NCI-H1105 (cell line): ENCODE results near the gene HSPG2.
"Not testable (repeated sequence)": the region's sequence is repeated elsewhere in the genome, so short reads cannot be mapped to it uniquely, and the experiment has no call there.

Source experiments
- DNase-seq: peaks from one replicate; lab custom pipeline; 2025; lab: John Stamatoyannopoulos, UW

HSPG2 gene

DNA sequence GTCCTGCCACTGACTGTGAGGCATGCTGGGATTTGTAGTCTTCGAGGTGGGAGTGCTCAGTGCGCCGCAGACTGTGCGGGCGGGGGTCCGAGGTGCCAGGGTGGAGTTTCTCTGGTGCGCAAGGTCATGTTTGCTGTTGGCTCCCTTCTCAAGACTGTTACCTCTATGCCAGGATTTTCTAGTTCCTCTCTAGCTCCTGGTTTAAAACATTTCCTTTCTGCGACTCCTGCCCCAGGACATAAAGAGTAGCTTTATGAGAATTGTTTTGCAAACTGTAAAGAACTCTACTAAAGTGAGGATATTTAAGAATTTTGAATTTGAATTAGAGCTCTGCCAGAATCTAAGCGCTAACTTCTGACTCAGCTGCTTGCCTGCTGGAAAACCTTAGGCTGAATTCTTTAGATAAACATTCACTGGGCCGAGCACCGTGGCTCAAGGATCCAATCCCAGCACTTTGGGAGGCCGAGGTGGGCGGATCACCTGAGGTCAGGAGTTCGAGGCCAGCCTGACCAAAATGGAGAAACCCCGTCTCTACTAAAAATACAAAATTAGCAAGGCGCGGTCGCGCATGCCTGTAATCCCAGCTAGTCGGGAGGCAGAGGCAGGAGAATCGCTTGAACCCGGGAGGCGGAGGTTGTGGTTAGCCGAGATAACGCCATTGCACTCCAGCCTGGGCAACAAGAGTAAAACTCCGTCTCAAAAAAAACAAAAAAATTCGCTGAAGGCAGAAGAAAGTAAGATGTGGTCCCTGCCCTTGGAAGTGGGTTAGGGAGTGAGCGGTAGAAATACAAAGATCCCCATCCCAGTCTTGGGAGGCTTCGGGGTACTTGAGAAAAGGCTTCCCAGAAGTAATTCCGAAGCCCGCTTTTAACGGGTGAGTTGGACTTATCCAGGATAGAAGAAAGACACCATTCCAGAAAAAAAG lies 153.2 kb downstream of the HSPG2 start:
- no peak for DNase-seq

- peak; percentile 97 for DNase-seq
These were observed 154.0 kb downstream of the HSPG2 start, which contains the start of gene USP48 for GRCh38 chr1:21782868-21783678. Gene USP48 (minus strand): TSS chr1:21783149. CDS start chr1:21782957, 192 bp downstream.

- peak; percentile 58 for DNase-seq
These were observed 154.7 kb downstream of the HSPG2 start for GRCh38 chr1:21782349-21782867.

DNA sequence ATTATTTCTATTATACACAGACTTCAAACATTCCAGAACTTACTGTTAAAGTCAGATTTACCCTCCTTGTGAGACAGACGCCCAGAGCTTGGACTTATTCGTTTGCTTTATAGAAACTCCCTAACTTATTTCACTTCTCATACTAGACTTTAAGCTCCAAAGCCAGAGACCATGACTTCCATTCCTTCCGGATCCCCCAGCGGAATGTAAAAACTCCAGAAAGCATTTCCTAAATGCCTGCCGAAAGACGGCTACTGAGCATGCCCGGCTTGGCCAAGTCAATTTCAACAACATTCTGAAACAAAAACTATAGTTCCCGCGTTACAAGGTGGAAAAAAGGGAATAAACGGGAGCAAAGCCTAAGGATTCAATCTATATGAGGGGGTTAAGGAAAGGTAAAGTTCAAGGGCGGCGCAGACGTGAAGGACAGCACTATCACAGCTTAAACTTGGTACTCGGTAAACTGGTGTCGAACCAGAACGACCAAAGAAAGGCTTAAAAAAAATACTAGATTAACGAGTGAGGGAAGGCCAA lies 155.2 kb downstream of the HSPG2 start:
- no peak for DNase-seq

GRCh38 chr1:21779613-21780521 lies 157.2 kb downstream of the HSPG2 start:
- DNase-seq, result no peak

- DNase-seq, result no peak
These were observed 158.7 kb downstream of the HSPG2 start for GRCh38 chr1:21778405-21778727.

DNA sequence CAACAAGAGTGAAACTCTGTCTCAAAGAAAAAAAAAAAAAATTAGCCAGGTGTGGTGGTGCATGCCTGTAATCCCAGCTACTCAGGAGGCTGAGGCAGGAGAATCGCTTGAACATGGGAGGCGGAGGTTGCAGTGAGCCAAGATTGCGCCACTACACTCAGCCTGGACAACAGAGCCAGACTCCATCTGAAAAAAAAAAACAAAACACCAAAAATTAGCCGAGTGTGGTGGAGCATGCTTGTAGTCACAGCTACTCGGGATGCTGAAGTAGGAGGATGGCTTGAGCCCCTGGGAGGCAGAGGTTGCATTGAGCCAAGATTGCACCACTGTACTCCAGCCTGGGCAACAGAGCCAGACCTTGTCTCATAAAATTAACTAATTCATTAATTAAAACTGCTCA lies 160.2 kb downstream of the HSPG2 start:
- not testable (repeated sequence) for DNase-seq

DNA sequence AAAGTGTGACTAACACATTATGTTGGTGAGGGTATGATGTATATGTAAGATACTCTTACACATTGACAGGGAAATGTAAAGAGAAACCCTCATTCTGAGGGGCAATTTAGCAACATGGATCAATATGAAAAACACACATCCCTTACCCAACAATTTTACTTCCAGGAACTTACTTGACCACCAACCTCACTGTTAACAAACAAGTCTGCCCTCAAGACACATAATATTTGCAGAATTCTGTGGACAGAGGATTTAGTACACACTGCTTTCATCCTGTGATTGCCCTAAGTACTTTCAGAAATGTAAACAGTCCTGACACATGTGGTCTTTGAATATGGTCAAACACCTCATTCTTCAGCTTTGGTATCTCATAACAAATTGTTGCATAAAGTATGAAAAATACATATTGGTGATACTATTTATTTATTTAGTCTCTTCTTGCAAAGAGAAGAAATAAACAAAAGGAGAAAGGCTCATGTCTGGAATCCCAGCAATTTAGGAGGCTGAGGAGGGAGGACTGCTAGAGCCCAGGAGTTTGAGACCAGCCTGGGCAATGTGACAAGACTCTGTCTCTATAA lies 161.0 kb downstream of the HSPG2 start:
- no peak for DNase-seq

DNA sequence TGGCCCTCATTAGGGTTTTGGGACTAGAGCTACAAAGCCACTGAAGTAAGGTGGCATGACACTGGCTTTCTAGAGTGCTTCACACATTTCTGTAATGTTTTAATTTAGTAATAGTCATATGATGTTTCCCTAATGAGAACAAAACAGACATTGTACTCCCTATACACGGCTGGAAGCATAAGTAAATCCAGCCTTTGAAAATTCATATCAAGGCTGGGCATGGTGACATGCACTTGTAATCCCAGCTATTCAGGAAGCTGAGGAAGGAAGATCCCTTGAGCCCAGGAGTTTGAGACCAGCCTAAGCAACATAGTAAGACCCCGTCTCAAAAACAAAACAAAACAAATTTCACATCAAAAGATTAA lies 161.6 kb downstream of the HSPG2 start:
- DNase-seq, result no peak

- no peak for DNase-seq
These were observed 162.1 kb downstream of the HSPG2 start for GRCh38 chr1:21774835-21775549.

GRCh38 chr1:21773585-21773984 lies 163.5 kb downstream of the HSPG2 start:
- DNase-seq, result no peak
